Measurements from ENCODE around the gene GGT7. TPM values are rescaled to one million over a fixed set of nuclear protein-coding genes. Genes with fewer than 3 reads are reported as not detected.
"Not testable (repeated sequence)": the region's sequence is repeated elsewhere in the genome, so short reads cannot be mapped to it uniquely, and the experiment has no call there.

The GGT7 gene
- total RNA-seq, 1 donor from 2014 or later = 25.5 TPM

- no peaks in the 10 kb centered on the region for H3K9me3 ChIP-seq
- intact Hi-C loops (cut with DNase I) = loop anchor here (2.0 kb wide), 1 partner anchor 29 kb away; no protein-coding TSS in a partner anchor
- no peak for DNase-seq (ENCODE audit: low spot score in 2 of 2)
- H3K4me1 ChIP-seq = peaks cover 0 to 14% of the 10 kb centered on the region in 2 donors
- peaks cover 14 to 28% of the 10 kb centered on the region in 2 donors for H3K36me3 ChIP-seq
- H3K27ac ChIP-seq = no peak overlapping the region
- no peak for TF ChIP-seq CTCF (IDR thresholded peaks at IDR 0.05)
- no peaks in the 10 kb centered on the region for H3K27me3 ChIP-seq
- no peak overlapping the region for H3K4me3 ChIP-seq
Observed at GRCh38 chr20:34881689-34882088, 9.0 kb upstream of the GGT7 start.

GRCh38 chr20:34880971-34881370 is 8.3 kb upstream of the GGT7 start:
- DNase-seq (ENCODE audit: low spot score in 2 of 2); H3K4me1 ChIP-seq; H3K4me3 ChIP-seq; H3K27ac ChIP-seq; H3K27me3 ChIP-seq; H3K9me3 ChIP-seq; intact Hi-C loops (cut with DNase I): not testable (repeated sequence)
- H3K36me3 ChIP-seq = peaks cover 14 to 28% of the 10 kb centered on the region in 2 donors

DNA sequence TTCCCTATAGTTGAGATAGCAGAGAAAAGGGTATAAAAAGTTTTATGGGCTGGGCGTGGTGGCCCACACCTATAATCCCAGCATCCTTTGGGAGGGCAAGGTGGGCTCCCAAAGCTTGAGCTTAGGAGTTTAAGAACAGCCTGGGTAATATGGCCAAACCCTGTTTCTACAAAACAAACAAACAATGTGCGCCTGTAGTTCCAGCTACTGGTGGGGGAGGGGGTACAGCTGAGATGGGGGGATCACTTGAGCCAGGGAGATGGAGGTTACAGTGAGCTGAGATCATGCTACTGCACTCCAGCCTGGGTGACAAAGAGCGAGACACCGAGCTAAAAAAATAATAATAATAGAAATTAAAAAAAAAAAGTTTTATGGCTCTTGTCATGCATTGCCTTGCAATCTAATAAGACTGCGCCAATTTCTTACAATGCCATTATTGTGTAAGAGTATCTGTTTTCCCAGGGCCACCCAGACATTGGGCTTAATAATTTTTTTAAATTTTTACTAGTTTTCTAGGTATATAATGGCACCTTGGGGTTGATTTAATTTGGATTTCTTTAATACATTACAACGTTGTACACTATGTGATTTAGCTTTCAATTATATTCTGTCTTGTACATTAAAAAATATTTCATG is 7.7 kb upstream of the GGT7 start:
- Histone ChIP-seq H3K4me1 (peaks cover 0 to 9% of the 10 kb centered on the region in 2 donors), H3K27ac (no peak overlapping the region), H3K9me3 (no peaks in the 10 kb centered on the region), H3K36me3 (peaks cover 14 to 28% of the 10 kb centered on the region in 2 donors), H3K4me3 (no peak overlapping the region), H3K27me3 (no peaks in the 10 kb centered on the region)
- TF ChIP-seq CTCF (IDR thresholded peaks at IDR 0.05) = no peak
- no peak for DNase-seq (ENCODE audit: low spot score in 2 of 2)
- intact Hi-C loops (cut with DNase I) = no loop called here

- intact Hi-C loops (cut with DNase I) = loop anchor here (1.0 to 5.0 kb wide), 5 partner anchors 31 to 217 kb away; no protein-coding TSS in a partner anchor
- peak within 1 kb of the TSS; percentile 91 to 97 for H3K27ac ChIP-seq
- no peaks in the 10 kb centered on the region for H3K9me3 ChIP-seq
- no peaks in the 10 kb centered on the region for H3K27me3 ChIP-seq
- no peak for TF ChIP-seq CTCF (IDR thresholded peaks at IDR 0.05)
- H3K4me3 ChIP-seq = peak within 1 kb of the TSS; percentile 97 to 99
- no peak for DNase-seq (ENCODE audit: low spot score in 2 of 2)
- H3K36me3 ChIP-seq = no peaks in the 10 kb centered on the region
- peaks cover 0 to 22% of the 10 kb centered on the region in 2 donors for H3K4me1 ChIP-seq
Observed at GRCh38 chr20:34876406-34877282, 4.0 kb upstream of the GGT7 start, which contains the start of gene ACSS2. Gene ACSS2 (plus strand): TSS chr20:34876612. CDS start chr20:34876646, 34 bp downstream.

DNA sequence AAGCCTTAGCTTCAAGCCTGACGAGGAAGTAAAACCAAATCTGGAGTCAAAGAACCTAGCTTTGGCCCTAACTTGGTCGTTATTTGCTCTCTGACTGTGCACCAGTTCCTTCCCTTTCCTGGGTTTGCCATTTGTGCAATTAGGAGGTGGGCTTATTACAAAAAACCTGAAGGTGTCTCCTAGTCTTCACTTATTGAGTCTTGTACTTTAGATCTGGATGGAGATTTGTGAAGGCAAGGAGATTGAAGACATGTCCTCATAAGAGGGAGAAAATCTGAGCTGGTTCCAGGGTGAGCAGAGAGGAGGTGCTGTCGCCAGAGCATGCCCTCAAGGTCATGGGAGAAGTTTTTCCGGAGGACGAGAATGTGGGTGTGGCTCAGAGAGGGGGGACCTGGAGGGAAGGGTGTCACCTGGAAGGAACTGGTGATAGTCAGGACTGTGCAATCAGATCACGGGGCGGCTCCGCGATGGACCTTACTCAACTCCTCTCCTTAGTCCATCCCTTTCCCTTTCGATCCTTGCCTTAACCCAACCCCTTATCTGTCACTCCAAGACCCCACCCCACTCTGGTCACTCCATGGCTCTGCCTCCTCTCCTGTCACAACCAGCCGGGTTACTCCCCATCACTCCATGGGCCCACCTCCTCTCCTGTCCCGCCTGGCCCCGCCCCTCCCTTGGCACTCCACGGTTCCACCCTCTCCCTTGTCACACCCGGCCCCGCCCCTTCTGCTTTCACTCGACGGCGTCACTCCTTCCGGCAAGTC is 3.2 kb upstream of the GGT7 start:
- DNase-seq (ENCODE audit: low spot score in 2 of 2) = peak; percentile 98 to 100
- Histone ChIP-seq H3K27me3 (no peaks in the 10 kb centered on the region), H3K4me1 (peaks cover 0 to 22% of the 10 kb centered on the region in 2 donors), H3K4me3 (peak overlapping the region; percentile 97 to 99), H3K9me3 (no peaks in the 10 kb centered on the region), H3K36me3 (no peaks in the 10 kb centered on the region), H3K27ac (peak overlapping the region; percentile 70 to 79)
- peak in 1 of 3 experiments; percentile 33 for TF ChIP-seq CTCF (IDR thresholded peaks at IDR 0.05)
- intact Hi-C loops (cut with DNase I) = loop anchor here (1.0 to 5.0 kb wide), 4 partner anchors 31 to 217 kb away; no protein-coding TSS in a partner anchor

Data from ascending aorta (tissue), 2 donors.